Fibroblast of mammary gland (primary cell): ENCODE data around the gene FHIT.

Source experiments
- DNase-seq: peaks from one replicate; pipeline ENCODE4 v3.0.0-alpha.2; 2010; ENCODE audit warnings: low read depth
- H3K4me3 ChIP-seq: 2 replicates; pipeline ENCODE4 v1.5.1; 2011; ENCODE audit warnings: low read depth, mild to moderate bottlenecking, low read length, moderate library complexity; ENCODE audit not compliant: control insufficient read depth
- CTCF ChIP-seq: conservative IDR thresholded peaks from 2 replicates; pipeline ENCODE4 v1.5.1; 2011; ENCODE audit warnings: low read depth, low read length, inconsistent platforms; ENCODE audit not compliant: control insufficient read depth, insufficient read depth

Gene FHIT

DNA sequence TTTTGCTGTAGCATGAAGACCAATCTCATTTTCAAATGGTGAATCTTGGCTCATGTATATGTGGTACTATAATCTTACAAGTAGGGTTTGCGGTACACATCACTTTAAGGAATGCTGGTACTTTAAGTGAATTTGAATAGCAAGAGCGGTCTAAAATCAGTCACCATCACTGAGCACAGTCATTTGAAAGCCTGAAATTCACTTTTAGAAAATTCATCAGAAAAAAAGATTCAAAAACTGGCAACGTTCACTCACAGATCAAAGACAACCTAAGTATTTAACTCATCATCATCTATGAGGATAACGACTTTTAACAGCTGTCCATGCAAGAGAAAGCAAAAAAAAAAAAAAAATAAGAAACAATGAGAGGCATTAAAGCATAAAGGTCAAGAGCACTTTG lies 111.6 kb downstream of the FHIT start:
- TF ChIP-seq CTCF, result no peak
- no peak overlapping the region for H3K4me3 ChIP-seq
- no peak for DNase-seq

DNA sequence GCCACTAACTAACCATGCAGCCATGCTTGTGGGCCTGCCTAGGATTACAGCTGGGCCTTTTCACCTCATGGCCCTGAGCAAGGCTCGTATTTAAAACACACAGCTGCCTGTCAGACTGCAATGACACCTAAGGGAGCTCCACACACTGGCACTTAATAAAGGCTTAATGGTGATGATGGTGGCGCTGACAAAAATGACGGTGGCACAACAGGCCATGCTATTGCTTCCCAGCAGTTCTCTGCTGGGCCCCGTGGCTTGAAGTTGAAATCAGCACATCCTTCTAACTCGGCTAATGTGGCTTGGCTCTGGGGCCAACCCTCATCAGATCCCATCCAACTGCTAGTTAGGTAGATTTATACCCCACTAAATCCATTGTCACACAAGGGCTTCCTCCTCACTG lies 112.9 kb downstream of the FHIT start:
- TF ChIP-seq CTCF, result no peak
- no peak overlapping the region for H3K4me3 ChIP-seq
- DNase-seq, result no peak

GRCh38 chr3:61136191-61136590 lies 115.1 kb downstream of the FHIT start:
- no peak for DNase-seq
- TF ChIP-seq CTCF, result no peak
- H3K4me3 ChIP-seq, result no peak overlapping the region

DNA sequence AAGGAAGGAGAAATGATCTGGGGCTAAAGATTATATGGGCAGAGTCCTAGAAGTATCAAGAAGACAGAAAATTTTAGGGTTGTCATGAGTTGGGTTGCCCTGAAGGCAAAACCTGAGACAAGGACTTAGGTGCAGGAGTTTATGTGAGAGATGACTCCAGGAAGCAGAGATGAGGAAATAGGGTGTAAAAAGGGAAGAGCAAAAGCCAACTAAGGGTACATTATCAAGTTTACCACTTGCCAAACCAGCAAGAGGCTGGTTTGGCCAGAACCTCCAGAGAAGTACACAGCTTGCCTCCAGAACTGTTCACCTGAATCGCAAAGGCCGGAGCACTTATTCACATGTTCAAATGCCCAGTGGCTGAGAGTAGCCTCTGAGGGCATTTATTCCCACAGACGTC lies 116.7 kb downstream of the FHIT start:
- no peak for DNase-seq
- TF ChIP-seq CTCF, result no peak
- no peak overlapping the region for H3K4me3 ChIP-seq

DNA sequence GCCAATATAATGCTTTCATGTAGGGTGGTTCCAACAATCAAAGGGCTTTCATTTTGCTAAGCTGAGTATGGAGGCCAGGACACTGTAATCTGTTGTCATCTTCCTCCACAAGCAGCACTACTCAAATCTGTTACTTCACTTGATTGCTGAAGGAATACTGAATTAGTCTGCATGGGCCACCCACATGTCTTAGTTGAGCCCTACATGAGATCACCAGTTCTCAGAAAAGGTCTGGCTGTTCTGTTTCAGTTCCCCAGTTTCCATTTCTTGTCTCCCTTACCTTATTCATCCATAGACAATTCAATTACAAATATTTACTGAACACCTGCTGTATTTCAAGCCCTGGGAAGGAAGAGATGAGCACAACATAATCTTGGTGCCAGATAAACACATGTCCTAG lies 119.2 kb downstream of the FHIT start:
- no peak for DNase-seq
- H3K4me3 ChIP-seq, result no peak overlapping the region
- no peak for TF ChIP-seq CTCF

GRCh38 chr3:61118830-61119229 lies 132.4 kb downstream of the FHIT start:
- no peak for DNase-seq
- TF ChIP-seq CTCF, result no peak
- H3K4me3 ChIP-seq, result no peak overlapping the region

GRCh38 chr3:61117045-61117898 lies 134.0 kb downstream of the FHIT start:
- no peak for TF ChIP-seq CTCF
- no peak for DNase-seq
- H3K4me3 ChIP-seq, result no peak overlapping the region
